ENCODE results near the gene MMP7.

MMP7 gene, protein sequence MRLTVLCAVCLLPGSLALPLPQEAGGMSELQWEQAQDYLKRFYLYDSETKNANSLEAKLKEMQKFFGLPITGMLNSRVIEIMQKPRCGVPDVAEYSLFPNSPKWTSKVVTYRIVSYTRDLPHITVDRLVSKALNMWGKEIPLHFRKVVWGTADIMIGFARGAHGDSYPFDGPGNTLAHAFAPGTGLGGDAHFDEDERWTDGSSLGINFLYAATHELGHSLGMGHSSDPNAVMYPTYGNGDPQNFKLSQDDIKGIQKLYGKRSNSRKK

DNA sequence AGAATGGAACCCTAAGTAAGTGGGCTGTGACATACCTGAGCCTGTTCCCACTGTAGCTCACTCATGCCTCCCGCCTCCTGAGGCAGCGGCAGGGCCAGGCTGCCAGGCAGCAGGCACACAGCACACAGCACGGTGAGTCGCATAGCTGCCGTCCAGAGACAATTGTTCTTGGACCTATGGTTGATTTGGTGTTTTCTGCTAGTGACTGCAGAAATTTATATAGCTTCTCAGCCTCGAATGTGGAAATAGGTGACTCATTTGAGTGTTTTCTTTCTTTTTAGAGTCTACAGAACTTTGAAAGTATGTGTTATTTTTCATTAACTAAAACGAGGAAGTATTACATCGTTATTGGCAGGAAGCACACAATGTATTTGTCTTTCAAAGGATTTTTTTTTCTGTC lies at the start of gene MMP7:
MMP7 (minus strand) TSS at position 190 of the 400 bp plus-strand sequence; CDS start at position 143, 47 bp downstream.
- DNase-seq: no peak

DNA sequence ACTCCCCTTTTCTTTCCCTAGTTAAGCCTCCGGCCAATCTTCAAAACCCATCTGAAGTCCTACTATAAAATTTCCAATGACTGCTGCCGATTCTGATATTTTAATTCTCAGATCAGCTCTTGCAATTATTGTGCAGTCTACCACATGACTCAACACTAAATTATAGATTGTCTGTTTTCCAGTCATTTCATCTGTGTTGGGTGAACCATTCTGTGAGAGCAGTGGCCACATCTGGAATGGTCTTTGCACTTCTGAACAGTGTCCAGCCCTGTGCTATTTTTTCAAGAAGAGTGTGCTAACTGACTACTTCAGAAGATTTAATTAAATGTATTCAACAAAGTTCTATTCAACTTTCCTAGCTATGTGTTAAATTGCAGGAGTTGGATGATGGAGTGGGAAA lies 47.2 kb upstream of the MMP7 start:
- no peak for DNase-seq

DNA sequence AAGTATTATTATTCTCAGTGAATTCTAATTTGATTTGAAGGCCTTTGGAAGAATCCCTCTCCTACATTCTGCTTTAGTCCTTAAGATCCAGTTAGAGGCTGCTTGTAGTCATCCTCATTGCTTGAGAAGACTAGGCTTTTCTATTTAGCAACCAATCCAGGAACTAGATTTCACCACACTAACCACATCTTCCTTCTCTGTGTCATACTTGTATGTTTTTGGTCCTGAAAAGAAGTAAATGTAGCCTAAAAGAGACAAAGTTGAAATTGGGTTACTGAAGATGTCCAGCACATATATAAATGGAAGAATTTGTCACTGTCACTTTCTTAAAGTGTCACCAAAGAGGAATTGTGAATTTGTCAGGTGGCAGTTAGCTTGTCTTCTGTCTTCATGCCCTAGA lies 46.6 kb upstream of the MMP7 start:
- no peak for DNase-seq

DNA sequence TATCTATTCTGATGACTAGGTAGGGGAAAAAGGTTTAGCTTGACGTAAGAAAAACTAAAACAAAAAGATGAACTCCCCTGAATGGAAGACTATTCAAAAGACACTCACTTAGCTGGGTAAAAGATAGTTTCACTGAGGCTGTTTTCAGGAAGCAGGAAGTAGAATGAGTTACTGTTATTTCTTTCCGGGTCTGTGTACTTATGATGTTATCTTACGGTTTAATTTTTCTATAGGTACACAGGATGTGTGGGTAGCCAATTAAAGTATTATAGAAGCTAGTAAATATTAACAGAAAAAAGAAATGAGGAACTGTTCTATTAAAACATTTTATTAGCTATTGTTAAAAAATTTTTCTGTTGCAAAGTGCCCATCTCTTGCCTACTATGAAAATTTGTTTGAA lies 45.8 kb upstream of the MMP7 start:
- no peak for DNase-seq

DNA sequence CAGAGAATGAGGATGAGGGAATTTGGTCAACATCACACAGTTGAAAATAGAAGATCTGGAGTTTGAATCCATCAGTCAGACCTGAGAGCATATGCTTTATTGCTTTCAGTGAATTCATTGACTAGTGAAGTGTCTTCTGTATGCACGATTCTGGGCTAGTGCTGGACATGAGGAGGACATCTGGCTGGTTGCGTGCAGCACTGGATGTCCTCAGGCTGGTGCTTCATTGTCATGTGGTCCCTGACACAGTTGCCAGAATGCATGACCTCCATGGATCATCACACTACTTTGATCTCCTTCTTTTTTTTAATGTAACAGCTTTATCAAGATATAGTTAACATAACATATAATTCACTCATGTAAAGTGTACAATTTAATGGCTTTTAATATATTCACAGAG lies 44.5 kb upstream of the MMP7 start:
- DNase-seq: no peak

DNA sequence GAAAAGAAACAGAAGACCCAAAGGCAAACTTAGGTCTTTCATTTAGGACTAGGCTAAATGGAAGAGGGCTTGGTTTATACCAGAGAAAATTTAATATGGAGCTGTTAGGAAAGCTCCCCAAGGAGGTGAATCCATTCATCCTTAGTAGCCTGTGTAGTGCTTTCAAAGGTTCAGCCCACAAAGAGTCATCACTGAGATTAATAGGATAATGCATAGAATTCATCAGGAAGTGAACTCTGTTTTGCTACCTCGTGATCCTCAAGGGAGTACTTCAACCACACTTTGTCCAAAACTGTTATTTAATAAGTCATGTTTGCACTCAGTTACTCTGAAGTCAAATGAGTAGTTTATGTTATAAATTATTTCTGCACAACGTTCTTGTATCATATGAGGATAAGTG lies 43.3 kb upstream of the MMP7 start:
- DNase-seq: no peak

DNA sequence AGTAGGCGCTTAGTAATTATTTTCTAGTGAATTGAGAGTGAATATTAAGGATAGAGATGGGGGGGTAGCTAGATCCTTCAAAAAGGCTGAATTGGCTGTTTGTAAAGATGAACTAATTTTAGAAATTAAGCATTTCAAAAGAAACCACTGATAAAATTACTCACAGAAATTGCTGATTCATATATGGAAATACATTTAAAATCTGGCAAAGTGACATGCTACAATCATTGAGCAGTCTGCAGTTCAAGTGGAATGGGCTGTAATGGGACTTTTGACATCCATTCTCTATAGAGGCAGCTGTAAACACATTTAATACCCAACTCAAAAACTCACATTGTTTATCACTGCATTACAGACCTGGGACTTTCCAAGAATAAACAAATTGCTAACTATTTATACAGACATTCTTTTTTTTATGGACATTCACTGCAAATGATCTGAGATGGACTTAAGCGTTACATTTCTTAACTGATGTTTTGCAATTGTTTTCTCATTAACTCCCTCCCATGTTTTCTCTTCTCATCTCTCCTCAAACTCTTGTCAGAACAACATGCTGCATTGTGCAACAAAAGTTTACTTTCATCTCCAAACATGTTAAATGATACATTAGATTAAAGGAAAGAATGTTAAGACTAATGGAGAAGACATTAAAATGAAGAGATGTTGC lies 42.1 kb upstream of the MMP7 start:
- no peak for DNase-seq

DNA sequence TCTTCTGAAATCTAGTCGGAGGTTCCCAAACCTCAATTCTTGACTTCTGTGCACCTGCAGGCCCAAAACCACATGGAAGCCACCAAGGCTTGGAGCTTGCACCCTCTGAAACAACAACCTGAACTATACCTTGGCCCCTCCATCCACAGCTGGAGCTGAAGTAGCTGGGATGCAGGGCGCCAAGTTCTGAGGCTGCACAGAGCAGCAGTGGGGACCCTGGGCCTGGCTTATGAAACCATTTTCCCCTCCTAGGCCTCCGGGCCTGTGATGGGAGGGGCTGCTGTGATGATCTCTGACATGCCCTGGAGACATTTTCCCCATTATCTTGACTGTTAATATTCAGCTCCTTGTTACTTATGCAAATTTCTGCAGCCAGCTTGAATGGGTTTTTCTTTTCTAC lies 38.3 kb upstream of the MMP7 start:
- DNase-seq: no peak

DNA sequence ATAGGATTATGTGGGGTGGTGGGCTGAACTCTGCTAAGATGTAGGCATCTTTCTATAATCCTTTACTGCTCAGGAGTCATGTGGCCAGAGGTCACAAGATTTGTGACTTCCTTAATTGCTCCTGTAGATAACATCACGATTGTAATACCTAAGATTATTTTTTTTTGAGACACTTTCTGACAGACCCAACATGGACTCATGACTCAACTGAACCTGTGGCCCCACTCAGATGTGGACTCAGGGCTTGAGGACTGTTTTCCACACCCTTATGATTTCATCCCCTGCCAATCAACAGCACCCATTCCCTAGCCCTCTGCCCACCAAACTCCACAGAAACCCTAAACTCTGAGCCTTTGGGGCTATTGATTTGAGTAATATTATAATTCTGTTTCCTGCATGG lies 35.6 kb upstream of the MMP7 start:
- no peak for DNase-seq

DNA sequence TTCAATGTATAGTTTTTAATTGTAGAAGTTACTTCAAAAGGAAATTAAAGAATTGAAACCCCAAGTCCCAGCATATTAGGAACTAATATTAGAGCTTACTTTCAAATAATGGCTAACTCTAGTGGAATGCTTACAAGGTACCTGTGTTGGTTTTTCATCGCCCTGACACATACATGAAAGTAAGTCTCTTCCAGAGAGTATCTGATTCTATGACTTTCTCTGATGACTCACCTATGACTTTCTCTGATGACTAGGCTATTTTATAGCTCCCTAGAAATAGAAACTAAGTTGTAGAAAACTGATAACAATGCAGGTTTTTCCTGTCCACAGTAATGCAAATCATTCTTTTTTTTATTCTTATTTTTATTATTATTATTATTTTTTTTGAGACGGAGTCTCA lies 33.6 kb upstream of the MMP7 start:
- DNase-seq: no peak

DNA sequence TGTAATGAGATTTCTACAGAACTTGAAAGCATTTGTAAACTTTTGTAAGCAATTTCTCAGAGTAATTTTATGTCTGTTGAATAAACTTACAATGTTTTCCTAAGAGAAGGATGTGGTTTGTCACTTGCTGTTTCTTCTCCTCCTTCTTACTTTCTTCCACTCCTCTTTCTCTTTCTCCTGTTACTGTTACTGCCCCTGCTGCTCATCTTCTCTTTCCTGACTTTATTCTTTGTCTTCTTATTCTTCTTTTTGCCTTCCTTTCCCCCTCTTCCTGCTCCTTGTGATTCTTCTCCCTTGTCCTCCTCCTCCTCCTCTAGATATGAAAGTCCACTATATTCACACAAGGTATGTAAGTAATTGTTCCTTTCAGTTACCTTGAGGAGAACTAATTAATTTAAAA lies 31.1 kb upstream of the MMP7 start:
- DNase-seq: no peak

DNA sequence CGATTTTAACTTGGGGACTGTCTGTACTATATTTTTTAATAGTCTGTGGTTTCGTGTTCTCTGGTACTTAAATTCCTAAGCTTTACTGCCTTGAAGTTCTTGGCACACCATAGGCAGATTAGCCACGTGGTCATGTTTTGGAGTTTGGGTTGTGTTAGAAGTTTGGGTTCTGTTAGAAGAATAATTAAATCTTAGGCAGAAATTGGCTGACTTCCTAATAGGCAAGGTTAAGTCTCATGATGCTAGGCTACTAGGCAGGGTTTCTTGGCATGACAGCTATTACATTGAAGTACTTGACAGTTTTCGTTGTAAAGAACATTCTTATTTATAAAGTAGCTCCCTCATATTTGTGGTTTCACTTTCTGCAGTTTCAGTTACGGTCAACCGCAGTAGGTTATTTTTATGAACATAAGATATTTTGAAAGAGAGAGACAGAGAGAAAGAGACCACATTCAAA lies 30.0 kb upstream of the MMP7 start:
- no peak for DNase-seq

DNA sequence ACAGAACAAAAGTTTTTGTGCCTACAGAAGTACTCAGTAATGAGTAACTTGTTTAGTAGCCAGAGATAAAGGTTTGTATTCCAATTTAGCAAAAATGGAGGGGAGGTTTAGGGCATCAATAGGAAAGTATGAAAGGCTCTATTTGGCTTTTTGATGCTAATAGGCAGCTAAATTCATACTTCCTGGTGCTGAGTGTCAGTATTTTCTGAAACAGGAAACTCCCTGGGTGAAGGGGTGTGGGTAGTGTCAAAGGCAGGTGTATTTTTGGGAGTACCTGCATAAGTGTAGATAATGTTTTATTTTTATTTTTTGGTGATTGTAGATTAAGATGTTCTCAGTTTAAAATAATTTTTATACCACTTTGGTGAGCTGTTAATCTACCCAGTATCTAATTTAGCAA lies 29.3 kb upstream of the MMP7 start:
- DNase-seq: no peak

DNA sequence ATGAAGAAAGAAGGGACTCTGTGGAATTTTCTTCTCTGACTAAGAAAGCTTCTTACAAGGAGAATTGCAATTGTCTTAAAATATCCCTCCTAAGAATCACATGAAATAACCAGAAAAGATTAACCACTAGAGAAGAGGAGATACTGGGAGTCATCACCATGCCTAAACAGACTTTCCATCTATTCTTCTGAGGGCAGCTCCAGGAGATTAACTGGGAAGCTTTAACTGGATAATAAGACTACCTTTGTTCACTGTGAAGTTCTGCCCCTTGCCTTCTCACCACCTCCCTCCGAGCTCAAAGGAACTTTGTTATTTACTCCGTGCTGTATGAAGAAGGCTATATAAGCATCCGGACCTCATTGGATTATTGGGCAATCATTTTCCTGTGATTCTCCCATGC lies 24.5 kb upstream of the MMP7 start:
- DNase-seq: no peak

DNA sequence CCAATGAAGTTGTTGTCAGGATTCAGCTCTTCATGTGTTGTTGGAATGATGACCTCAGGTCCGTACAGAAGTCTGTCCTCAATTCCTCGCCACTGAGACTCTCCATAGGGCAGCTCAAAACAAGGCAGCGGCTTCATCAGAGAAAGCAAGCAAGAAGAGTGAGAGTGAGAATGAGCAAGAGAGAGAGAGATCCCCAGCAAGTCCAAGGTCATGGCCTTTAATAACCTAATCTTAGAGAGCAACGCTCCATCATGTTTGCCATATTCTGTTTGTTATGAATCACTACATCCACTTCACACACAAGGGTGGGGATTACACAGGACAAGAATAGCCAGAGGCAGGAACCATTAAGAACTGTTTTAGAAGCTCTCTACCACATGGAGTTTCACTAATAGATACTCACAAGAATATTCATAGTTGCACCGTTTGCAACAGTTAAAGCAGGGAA lies 23.3 kb upstream of the MMP7 start:
- DNase-seq: no peak

DNA sequence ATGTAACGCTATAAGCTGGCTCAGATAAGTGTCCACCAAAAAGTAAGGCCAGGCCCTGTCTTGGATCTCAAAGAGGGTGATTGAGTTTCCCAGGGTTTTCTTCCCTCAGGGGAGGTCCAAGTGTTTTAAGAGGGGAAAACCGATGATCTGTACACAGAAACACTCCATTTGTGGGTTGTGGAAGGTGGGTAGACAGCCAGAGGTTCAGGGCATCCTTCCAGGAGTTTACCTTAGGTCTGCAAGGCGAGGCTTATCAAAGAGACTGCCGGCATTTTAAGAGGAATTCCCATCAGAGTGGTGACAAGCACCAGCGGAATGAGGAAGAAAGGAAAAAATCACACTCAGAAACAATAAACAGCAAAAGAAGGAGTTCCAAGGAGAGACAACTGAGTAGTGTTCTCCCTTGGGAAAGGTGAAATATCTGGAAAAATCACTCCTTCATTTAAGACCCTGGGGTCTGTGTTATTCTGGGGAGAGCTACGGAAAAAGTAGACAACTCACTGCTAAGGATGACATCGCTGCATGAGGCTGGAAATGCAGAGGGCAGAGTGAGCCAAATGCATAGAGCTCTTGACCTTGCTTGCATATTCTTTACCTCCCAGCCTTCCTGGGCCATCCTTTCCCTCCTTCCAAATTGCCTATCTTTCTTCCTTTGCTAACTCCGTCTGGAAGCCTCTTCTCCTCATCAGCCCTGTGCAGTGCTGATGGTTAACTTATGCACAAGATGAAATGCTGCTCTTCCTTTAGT lies 22.1 kb upstream of the MMP7 start:
- DNase-seq: no peak

DNA sequence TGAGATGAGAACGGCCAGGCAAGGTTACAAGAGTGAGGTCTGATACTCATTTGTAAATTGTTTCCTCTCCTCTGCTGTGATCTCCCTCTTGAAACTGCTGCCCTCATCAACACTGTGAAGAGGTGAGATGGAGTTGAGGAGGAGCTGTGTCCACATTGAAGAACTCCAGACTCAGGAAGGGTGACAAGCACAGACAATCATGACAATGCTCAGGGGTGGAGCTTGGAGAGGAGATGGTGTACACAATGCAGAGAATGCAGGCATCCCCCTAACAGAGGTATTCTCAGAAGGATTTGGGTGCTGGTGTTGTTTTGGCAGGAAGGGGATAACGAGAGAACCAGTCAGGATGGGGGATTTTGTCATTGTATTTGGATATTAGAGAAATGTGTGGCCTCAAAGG lies 21.5 kb upstream of the MMP7 start:
- DNase-seq: no peak

DNA sequence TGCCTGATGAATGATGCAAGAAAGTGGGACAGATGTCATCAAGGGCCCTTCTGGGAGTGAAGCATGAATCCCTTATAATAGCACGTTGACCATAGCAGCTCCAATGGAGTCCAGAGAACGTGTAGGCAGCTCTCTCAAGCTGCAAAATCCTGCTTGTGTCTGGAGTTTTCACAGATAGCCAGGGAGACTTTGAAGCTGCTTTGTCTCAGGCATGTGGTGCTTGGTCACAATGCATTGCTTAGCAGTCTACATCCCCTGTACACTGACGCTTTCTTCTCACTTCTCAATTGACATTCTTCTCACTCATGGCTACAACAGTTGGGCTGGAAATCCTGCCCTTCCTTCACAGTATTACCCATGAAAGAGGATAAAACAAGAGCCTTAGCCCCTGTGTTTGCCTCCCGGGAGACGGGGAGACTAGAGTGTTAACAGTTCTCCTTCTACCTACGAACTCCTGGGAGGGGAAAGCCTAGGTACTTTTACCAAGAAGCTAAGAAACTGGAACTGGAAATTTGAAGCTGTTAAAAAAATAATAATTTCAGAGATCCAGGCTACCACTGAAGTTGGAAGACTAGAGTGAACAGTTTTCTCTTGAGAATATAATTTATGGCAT lies 20.7 kb upstream of the MMP7 start:
- no peak for DNase-seq

DNA sequence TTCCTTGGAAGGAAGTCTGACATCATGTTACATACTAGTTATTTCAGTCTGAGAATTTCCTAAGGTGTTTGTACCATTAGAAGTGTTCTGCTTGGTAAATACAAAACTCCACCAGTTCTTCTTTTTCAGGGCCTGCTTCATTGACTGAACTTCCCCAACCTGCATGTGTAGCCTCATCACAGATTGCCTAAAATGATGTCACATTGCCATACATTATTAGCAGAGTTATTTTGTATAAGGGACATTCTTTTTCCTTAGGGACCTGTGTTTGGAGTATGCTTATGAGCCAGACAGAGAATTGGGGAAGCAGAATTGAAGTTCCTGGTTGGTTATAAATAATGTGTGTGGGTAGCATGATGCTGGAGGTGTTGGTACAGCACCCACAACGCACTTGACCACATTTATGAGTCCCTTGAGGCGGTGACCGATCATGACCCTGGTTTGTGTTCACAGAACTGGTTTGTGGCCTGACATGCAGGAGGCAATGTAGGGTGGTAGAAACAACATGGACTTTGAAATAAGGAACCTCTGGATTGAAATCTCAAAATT lies 16.4 kb upstream of the MMP7 start:
- no peak for DNase-seq

DNA sequence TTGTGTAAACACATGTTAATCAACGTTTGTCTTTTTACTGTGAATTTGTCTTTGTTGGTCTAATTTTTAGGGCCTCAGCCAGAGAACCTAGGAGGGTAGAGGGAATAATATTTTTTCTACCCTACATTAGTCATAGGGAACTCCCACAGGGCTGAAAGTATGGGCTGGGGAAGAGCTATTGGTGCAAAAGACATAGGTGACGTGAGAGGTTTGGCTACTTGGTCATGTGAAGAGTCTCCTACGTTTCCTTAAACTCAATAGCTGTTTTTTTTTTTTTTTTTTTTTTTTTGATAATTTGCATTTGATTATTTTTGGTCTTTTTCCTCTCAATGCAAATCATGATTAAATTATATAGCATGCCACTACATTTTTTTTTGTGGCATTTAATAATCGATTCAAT lies 15.9 kb upstream of the MMP7 start:
- DNase-seq: no peak

DNA sequence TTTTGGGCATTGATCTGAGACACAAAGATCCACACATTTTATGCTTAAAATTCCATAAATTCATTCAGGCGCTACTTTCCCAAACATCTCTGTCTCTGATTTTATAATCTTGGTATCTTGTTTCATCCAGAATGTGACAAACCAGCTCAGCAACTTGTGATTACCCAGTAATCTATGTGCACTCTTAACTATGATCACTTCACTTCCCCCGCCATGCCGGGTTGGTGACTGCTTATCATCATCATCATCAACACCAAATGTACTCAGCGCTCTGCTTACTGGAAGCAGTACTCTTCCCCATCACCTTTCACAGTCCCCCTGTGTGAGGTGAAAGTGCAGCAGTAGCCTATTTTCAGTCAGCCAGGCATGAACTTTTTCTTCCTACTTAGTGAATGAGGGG lies 15.2 kb upstream of the MMP7 start:
- DNase-seq: no peak

DNA sequence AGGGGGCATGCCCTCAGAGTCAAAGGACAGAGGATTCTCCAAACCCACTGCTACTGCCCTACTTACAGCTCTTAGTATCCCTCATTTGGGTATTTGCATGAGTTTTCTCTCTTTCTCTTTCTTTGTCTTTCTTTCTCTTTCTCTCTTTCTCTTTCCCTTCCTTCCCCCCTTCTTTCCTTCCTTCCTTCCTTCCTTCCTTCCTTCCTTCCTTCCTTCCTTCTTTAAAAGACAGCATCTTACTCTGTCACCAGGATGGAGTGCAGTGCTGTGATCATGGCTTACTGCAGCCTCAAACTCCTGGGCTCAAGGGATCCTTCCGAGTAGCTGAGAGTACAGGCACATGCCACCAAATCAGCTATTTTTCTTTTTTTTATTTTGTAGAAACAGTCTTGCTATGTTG lies 14.0 kb upstream of the MMP7 start:
- DNase-seq: no peak

DNA sequence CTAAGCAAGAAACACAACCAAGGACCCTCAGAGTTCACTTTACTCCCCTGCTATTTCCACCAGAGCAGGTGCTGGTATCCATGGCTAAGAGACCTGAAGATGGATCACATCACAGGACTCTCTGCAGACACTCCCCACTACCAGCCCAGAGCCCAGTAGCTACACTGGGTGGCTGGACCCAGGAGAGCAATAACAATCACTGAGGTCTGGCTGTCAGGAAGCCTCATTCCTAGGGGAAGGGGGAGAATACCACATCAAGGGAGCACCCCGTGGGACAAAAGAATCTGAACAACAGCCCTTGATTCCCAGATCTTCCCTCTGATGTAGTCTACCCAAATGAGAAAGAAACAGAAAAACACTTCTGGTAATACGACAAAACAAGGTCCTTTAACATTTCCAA lies 9.0 kb upstream of the MMP7 start:
- DNase-seq: no peak

Data from amniotic stem cell (primary cell).